GM18526 (cell line): ENCODE data around the gene NUS1.

Source experiments
- POLR2A ChIP-seq: IDR thresholded peaks from 3 replicates; pipeline ENCODE4 v1.6.1; 2011; ENCODE audit not compliant: insufficient read length; ENCODE audit errors: extremely low read depth

NUS1 gene

DNA sequence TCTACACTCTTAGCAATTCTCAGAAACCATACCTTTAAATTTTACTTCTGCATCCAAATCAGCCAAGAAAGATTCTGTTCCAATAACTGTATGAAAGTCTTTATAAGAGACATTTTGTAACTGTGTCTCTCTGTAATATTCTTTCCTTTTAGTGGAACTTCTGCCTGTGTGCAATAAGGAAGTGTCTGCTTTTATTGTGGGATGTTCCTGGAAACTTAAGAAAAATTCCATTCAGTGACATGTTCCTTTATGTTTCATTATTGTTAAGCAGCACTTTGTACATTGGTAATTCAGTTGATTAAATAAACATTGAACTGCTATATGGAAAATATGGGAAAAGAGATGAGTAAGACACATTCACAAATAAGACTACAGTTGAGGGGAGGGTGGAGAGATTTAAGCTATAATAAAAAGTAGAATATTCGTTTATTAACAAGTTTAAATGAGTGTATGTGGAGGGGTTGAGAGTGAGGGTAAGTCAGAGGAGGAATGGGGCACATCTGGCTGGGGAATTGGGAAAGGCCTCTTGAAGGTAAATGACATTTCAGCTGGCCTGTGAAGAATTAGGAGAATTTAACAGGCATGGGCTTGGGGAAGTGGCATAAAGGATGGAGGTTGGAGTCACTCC lies 11.9 kb downstream of the NUS1 start:
- TF ChIP-seq POLR2A = no peak

DNA sequence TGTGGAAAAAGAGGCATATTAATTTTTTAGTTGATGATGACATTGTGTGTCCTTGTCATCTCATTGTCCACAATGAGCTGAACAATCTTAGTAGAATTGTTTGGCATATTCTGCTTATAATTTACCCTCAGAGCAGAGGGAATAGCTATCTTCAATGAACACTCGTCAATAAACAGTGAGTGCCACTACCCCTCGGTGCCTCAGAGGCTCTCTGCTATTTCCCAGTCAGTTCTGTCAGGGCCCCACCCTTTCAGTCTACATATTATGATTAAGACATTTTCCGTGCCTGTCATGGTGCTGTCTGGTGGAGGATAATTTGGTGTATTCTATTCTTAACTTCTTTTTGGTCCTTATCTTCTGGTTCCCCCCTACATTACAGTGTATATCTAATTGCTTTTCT lies 31.2 kb downstream of the NUS1 start:
- TF ChIP-seq POLR2A = no peak

- TF ChIP-seq POLR2A = no peak
Observed at GRCh38 chr6:117711369-117711768, 36.1 kb downstream of the NUS1 start.

GRCh38 chr6:117718895-117719294 lies 43.6 kb downstream of the NUS1 start:
- no peak for TF ChIP-seq POLR2A

DNA sequence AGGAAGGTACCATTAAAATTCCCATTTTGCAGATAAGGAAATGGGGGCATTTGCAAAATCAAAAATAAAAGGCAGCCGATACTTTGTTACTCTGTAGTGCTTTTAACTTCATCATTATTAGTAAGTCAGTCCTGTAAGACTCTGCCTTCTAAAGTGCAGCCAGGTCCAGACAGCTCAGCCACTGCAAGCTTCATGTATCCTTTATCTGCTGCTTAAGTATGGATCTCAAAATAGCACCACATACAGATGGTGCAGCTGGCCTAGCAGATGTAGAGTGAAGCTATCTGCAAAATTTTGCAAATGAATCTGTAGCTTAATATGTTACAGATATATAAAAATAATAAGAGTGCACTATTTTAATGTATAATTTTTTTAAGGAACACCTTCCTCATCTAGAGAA lies 53.4 kb downstream of the NUS1 start:
- no peak for TF ChIP-seq POLR2A

DNA sequence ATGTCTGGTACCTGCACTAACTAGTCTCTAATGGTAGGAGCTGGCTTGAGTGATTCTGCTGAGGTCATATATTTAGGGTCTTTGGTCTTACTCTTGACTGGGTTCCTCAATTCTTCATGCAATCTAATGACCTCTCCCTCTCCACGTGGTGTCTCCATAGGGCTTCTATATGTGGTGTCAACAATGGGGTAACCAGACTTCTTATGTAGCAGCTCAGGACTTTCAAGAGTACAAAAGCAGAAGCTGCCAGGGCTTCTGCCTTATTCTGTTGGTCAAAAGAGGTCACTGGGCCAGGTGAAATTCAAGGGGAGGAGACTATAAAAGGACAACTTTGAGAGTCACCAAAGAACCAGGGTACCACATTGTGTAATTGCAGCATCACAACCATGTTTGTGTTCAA lies 54.3 kb downstream of the NUS1 start:
- no peak for TF ChIP-seq POLR2A

DNA sequence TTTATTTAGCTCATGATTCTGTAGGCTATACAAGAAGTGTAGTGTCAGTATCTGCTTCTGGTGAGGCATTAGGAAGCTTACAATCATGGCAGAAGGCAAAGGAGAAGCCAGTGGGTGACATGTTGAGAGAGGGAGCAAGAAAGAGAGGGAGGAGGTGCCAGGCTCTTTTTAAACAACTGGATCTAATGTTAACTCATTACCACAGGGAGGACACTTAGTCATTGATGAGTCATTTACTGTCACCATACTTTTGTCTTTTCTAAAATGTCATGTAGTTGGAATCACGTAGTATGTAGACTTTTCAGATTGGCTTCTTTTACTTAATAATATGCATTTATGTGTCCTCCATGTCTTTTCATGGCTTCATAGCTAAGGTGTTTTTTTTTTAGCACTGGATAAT lies 58.1 kb downstream of the NUS1 start:
- no peak for TF ChIP-seq POLR2A

DNA sequence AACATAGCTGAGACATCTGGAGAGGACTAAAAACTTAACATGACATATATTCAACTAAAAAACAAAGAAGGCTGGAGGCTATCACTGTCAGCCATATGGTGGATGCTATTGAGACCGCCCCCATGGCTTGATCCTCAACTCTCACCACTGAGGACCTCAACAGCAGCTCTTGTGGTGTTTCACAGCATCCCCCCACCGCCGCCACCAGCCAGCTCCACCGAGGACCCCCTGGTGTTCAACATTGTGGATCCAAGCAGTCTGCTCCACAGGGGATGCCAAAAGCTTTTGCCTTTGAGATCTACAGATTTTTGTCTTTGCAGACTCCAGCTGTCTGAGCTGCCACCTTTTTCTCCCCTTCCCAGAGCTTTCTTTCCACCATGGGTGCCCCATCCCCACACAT lies 64.6 kb downstream of the NUS1 start:
- TF ChIP-seq POLR2A = no peak

- TF ChIP-seq POLR2A = no peak
Observed at GRCh38 chr6:117740605-117741004, 65.3 kb downstream of the NUS1 start.
